Left lobe of liver (tissue), 2 donors: ENCODE results near the gene MYCN. TPM values are rescaled to one million over a fixed set of nuclear protein-coding genes. Genes with fewer than 3 reads are reported as not detected.
"Not testable (repeated sequence)": the region's sequence is repeated elsewhere in the genome, so short reads cannot be mapped to it uniquely, and the experiment has no call there.

Experiments used
- ATAC-seq: fragments of 200-7000 bp; cut with Tn5 transposase; one replicate; pipeline ENCODE4 v1.9.1; 2020; ENCODE audit warnings: mild to moderate bottlenecking, moderate library complexity
- DNase-seq: peaks from one replicate; pipeline ENCODE4 v3.0.0-alpha.2; 2020; ENCODE audit warnings: low spot score
- total RNA-seq: library from RNA; stranded (reverse); gene quantifications from one replicate; pipeline ENCODE4 v1.2.1, GENCODE V29; 2021
- donor health status: DM: no; HTN: no; CAD: no; lungs with moderate emphysema.
- donor health status: DM: no; HTN: yes; CAD: no.

MYCN gene
- total RNA-seq, 1 donor from 2014 or later: 0.73 TPM

- DNase-seq (no peak), ATAC-seq (no peak)
Observed at GRCh38 chr2:15956751-15957736, 16.7 kb downstream of the MYCN start.

- DNase-seq (no peak), ATAC-seq (no peak)
Observed at GRCh38 chr2:15957881-15958713, 17.7 kb downstream of the MYCN start.

- ATAC-seq (no peak), DNase-seq (no peak)
Observed at GRCh38 chr2:15959331-15960153, 19.2 kb downstream of the MYCN start.

GRCh38 chr2:15960154-15960520, 19.8 kb downstream of the MYCN start:
- not testable (repeated sequence) for DNase-seq, ATAC-seq

- not testable (repeated sequence) for DNase-seq, ATAC-seq
Observed at GRCh38 chr2:15963109-15963976, 23.0 kb downstream of the MYCN start.

- no peak for DNase-seq
- ATAC-seq: no peak
Observed at GRCh38 chr2:15963977-15964670, 23.8 kb downstream of the MYCN start.

- DNase-seq (no peak), ATAC-seq (no peak)
Observed at GRCh38 chr2:15964936-15965563, 24.7 kb downstream of the MYCN start.

- ATAC-seq: no peak
- no peak for DNase-seq
Observed at GRCh38 chr2:15965564-15966019, 25.2 kb downstream of the MYCN start.

- no peak for DNase-seq
- ATAC-seq: no peak
Observed at GRCh38 chr2:15967415-15968279, 27.3 kb downstream of the MYCN start.

GRCh38 chr2:15968280-15969178, 28.2 kb downstream of the MYCN start:
- DNase-seq: no peak
- ATAC-seq: no peak

- ATAC-seq: no peak
- DNase-seq: no peak
Observed at GRCh38 chr2:15969214-15969613, 28.9 kb downstream of the MYCN start.

GRCh38 chr2:15970701-15971100, 30.4 kb downstream of the MYCN start:
- ATAC-seq: no peak
- no peak for DNase-seq

GRCh38 chr2:15971351-15971750, 31.0 kb downstream of the MYCN start:
- ATAC-seq (no peak), DNase-seq (no peak)

GRCh38 chr2:15971831-15972522, 31.6 kb downstream of the MYCN start:
- DNase-seq: no peak
- no peak for ATAC-seq

GRCh38 chr2:15973481-15974401, 33.4 kb downstream of the MYCN start:
- DNase-seq (no peak), ATAC-seq (no peak)
